Measurements from ENCODE around the gene PAX4.

- TF ChIP-seq POLR2A (IDR thresholded peaks at IDR 0.05) (no peak), CTCF (IDR thresholded peaks at IDR 0.05) (no peak)
Measured at GRCh38 chr7:127654404-127655394, 36.8 kb upstream of the PAX4 start.

Measured in esophagus squamous epithelium (tissue), 4 donors.